GM19455 (cell line): Measurements from ENCODE around the gene PCDHGB6.
"Not testable (repeated sequence)": the region's sequence is repeated elsewhere in the genome, so short reads cannot be mapped to it uniquely, and the experiment has no call there.

Experiments used
- ATAC-seq: cut with Tn5 transposase; IDR thresholded peaks from one replicate; pipeline ENCODE4 v1.9.1; 2021; ENCODE audit not compliant: unreplicated experiment

Gene PCDHGB6

DNA sequence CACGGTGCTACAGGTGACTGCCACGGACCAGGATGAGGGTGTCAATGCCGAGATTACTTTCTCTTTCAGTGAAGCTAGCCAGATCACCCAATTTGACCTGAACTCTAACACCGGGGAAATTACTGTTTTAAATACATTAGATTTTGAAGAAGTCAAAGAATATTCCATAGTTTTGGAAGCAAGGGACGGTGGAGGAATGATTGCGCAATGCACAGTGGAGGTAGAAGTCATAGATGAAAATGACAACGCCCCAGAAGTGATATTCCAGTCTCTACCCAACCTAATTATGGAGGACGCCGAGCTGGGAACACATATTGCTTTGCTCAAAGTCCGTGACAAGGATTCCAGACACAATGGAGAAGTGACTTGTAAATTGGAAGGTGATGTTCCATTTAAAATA lies 19.2 kb upstream of the PCDHGB6 start:
- ATAC-seq, result no peak

DNA sequence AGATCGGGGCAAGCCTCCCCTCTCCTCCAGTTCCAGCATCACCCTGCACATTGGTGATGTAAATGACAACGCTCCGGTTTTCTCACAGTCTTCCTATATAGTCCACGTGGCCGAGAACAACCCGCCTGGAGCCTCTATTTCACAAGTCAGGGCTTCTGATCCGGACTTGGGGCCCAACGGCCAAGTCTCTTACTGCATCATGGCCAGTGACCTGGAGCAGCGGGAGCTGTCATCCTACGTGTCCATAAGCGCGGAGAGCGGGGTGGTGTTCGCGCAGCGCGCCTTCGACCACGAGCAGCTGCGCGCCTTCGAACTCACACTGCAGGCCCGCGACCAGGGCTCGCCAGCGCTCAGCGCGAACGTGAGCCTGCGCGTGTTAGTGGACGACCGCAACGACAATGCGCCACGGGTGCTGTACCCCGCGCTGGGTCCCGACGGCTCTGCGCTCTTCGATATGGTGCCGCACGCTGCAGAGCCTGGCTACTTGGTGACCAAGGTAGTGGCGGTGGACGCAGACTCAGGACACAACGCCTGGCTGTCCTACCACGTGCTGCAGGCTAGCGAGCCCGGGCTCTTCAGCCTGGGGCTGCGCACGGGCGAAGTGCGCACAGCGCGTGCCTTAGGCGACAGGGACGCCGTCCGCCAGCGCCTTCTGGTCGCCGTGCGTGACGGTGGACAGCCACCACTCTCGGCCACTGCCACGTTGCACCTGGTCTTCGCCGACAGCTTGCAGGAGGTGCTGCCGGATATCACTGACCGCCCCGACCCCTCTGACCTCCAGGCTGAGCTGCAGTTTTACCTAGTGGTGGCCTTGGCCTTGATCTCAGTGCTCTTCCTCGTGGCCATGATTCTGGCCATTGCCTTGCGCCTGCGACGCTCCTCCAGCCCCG lies 18.4 kb upstream of the PCDHGB6 start:
- ATAC-seq, result no peak

DNA sequence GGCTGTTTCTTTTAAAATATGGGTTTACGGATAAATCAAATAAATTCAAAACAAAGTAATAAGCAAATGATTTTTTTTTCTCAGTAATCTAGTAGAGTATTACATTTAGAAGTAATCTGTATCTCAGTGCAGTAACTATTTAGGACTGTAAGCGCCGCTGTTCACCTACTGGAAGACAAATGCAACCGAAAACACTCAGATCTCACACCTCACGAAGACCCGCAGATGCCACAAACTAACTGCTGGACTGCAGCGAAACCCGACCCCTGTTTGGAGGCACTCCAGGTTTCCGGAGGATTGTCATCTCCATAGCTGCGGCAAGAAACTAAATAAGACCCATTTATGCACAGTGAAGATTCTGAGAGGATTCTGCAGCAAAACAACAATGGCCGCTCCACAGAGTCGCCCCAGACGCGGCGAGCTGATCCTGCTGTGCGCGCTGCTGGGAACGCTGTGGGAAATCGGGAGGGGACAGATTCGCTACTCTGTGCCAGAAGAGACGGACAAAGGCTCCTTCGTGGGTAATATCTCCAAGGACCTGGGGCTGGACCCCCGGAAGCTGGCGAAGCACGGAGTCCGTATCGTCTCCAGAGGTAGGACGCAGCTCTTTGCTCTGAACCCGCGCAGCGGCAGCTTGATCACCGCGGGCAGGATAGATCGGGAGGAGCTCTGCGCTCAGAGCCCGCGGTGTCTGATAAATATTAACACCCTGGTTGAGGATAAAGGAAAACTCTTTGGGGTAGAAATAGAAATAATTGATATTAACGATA lies 15.2 kb upstream of the PCDHGB6 start, which contains the start of gene PCDHGA8:
PCDHGA8 (plus strand) TSS at position 205 of the 770 bp plus-strand sequence; CDS start at position 386, 181 bp downstream.
- ATAC-seq, result no peak

DNA sequence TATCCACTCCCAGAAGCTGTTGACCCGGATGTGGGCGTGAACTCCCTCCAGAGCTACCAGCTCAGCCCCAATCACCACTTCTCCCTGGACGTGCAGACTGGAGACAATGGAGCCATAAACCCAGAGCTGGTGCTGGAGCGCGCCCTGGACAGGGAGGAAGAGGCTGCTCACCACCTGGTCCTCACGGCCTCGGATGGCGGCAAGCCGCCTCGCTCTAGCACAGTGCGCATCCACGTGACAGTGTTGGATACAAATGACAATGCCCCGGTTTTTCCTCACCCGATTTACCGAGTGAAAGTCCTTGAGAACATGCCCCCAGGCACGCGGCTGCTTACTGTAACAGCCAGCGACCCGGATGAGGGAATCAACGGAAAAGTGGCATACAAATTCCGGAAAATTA lies 14.6 kb upstream of the PCDHGB6 start:
- no peak for ATAC-seq

DNA sequence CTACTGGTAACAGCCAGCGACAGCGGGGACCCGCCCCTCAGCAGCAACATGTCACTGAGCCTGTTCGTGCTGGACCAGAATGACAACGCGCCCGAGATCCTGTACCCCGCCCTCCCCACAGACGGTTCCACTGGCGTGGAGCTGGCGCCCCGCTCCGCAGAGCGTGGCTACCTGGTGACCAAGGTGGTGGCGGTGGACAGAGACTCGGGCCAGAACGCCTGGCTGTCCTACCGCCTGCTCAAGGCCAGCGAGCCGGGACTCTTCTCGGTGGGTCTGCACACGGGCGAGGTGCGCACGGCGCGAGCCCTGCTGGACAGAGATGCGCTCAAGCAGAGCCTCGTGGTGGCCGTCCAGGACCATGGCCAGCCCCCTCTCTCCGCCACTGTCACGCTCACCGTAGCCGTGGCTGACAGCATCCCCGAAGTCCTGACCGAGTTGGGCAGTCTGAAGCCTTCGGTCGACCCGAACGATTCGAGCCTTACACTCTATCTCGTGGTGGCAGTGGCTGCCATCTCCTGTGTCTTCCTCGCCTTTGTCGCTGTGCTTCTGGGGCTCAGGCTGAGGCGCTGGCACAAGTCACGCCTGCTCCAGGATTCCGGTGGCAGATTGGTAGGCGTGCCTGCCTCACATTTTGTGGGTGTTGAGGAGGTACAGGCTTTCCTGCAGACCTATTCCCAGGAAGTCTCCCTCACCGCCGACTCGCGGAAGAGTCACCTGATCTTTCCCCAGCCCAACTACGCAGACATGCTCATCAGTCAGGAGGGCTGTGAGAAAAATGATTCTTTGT lies 13.2 kb upstream of the PCDHGB6 start:
- ATAC-seq, result not testable (repeated sequence)

DNA sequence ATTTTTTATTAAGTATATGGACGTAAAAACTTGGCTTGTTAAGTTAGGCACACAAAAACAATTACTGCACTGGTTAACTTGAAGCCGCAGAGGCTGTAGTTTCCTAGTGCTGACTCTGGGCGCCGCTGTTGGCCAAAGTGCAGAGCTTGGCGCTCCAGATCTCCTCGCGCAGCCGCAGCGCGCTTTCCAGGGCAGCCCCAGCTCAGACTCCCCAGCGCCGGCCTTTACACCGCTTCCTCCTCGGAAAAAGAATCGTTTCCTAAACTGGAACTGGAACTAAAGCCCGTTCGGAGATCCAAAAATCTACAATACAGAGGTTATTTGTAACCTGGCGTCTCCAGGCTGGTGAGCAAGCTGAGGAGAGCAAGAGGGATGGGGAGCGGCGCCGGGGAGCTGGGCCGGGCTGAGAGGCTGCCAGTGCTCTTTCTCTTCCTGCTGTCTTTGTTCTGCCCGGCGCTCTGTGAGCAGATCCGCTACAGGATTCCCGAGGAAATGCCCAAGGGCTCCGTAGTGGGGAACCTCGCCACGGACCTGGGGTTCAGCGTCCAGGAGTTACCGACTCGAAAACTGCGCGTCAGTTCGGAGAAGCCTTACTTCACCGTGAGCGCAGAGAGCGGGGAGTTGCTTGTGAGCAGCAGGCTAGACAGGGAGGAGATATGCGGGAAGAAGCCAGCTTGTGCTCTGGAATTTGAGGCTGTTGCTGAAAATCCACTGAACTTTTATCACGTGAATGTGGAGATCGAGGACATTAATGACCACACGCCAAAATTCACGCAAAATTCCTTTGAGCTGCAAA lies 9.9 kb upstream of the PCDHGB6 start, which contains the start of gene PCDHGB5:
PCDHGB5 (plus strand) TSS at position 192 of the 796 bp plus-strand sequence; CDS start at position 373, 181 bp downstream.
- ATAC-seq, result peak; percentile 97

DNA sequence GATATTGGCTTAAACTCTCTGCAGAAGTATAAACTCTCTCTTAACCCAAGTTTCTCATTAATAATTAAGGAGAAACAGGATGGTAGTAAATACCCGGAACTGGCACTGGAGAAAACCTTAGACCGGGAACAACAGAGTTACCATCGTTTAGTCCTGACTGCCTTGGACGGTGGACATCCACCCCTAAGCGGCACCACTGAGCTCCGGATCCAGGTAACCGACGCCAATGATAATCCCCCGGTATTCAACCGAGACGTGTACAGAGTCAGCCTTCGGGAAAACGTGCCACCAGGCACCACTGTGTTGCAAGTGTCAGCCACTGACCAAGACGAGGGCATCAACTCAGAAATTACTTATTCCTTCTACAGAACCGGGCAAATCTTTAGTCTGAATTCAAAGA lies 9.2 kb upstream of the PCDHGB6 start:
- no peak for ATAC-seq

DNA sequence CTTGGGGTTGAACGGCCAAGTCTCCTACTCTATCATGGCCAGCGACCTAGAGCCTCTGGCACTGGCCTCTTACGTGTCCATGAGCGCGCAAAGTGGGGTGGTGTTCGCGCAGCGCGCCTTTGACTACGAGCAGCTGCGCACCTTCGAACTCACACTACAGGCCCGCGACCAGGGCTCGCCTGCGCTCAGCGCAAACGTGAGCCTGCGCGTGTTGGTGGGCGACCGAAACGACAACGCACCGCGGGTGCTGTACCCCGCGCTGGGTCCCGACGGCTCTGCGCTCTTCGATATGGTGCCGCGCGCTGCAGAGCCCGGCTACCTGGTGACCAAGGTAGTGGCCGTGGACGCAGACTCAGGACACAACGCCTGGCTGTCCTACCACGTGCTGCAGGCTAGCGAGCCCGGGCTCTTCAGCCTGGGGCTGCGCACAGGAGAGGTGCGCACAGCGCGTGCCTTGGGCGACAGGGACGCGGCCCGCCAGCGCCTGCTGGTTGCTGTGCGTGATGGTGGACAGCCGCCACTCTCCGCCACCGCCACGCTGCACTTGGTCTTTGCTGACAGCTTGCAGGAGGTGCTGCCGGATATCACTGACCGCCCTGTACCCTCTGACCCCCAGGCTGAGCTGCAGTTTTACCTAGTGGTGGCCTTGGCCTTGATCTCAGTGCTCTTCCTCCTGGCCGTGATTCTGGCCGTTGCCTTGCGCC lies 8.1 kb upstream of the PCDHGB6 start:
- no peak for ATAC-seq

DNA sequence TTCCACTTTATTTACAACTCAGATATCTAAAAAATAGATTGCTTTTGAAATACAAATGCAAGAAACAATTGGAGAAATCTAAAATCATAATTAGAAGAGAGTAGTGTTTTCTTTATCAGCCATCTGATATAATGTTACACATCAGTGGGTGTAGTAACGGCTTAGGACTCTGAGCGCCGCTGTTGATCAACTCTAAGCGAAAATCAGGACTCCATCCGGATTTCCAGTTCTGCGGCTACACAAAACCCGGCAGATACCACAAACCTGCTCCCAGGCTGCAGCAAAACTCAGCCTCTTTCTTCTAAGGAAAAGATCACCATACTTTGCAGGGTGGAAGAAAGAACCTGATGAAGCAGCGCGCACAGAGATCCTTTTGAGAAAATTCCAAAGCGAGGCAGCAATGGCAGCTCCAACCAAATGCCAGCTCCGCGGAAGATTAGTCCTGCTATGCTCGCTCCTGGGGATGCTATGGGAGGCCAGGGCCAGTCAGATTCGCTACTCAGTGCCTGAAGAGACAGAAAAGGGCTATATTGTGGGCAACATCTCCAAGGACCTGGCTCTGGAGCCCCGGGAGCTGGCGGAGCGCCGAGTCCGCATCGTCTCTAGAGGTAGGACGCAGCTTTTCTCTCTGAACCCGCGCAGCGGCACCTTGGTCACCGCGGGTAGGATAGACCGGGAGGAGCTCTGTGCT lies 5.1 kb upstream of the PCDHGB6 start, which contains the start of gene PCDHGA9:
PCDHGA9 (plus strand) TSS at position 226 of the 691 bp plus-strand sequence; CDS start at position 401, 175 bp downstream.
- ATAC-seq, result no peak

DNA sequence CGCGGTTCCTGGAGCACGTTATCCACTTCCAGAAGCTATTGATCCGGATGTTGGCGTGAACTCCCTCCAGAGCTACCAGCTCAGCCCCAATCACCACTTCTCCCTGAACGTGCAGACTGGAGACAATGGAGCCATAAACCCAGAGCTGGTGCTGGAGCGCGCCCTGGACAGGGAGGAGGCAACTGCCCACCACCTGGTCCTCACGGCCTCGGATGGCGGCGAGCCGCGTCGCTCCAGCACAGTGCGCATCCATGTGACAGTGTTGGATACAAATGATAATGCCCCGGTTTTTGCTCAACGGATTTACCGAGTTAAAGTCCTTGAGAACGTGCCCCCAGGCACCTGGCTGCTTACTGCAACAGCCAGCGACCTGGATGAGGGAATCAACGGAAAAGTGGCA lies 4.4 kb upstream of the PCDHGB6 start:
- ATAC-seq, result no peak

DNA sequence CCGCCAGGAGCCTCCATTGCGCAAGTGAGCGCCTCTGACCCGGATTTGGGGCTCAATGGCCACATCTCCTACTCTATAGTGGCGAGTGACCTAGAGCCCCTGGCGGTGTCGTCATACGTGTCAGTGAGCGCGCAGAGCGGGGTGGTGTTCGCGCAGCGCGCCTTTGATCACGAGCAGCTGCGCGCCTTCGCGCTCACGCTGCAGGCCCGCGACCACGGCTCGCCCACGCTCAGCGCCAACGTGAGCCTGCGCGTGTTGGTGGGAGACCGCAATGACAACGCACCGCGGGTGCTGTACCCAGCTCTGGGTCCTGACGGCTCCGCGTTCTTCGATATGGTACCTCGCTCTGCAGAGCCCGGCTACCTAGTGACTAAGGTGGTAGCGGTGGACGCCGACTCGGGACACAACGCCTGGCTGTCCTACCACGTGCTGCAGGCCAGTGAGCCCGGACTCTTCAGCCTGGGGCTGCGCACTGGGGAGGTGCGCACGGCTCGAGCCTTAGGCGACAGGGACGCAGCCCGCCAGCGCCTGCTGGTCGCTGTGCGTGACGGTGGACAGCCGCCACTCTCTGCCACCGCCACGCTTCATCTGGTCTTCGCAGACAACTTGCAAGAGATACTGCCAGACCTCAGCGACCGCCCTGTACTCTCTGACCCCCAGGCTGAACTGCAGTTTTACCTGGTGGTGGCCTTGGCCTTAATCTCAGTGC lies 1.9 kb downstream of the PCDHGB6 start:
- ATAC-seq, result no peak

DNA sequence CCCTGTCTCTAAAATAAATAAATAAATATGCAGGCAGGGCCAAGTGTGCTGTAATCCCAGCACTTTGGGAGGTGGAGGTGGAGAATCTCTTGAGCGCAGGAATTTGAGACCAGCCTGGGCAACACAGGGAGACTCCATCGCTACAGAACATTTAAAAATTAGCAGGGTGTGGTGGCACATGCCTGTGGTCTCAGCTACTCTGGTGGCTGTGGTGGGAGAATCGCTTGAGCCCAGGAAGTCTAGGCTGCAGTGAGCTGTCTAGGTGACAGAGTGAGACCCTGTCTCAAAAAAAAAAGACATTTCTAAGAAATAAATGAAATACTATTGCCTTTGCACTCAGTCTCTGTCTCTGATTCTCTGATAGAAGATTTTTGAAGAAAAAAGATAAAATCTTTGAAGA lies 3.8 kb downstream of the PCDHGB6 start:
- ATAC-seq, result no peak

DNA sequence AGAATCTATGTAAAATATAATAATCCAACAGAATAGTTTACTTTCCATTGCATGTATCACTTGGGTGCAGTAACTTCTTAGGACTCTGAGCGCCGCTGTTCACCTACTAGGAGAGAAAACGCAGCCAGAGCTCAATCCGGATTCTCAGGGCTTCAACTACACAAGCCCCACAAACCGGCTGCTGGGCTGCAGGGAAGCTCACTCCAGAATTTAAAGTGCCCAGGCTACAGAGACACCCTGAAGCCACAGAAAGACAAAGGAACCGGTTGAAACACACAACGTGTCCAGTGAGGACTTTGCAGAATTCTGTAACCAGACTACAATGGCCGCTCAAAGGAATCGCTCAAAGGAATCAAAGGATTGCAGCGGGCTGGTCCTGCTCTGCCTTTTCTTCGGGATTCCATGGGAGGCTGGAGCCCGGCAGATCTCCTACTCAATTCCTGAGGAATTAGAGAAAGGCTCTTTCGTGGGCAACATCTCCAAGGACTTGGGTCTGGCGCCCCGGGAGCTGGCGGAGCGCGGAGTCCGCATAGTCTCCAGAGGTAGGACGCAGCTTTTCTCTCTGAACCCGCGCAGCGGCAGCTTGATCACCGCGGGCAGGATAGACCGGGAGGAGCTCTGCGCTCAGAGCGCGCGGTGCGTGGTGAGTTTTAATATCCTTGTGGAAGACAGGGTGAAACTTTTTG lies 5.2 kb downstream of the PCDHGB6 start, which contains the start of gene PCDHGA10:
PCDHGA10 (plus strand) TSS at position 134 of the 686 bp plus-strand sequence; CDS start at position 323, 189 bp downstream.
- ATAC-seq, result peak; percentile 89

DNA sequence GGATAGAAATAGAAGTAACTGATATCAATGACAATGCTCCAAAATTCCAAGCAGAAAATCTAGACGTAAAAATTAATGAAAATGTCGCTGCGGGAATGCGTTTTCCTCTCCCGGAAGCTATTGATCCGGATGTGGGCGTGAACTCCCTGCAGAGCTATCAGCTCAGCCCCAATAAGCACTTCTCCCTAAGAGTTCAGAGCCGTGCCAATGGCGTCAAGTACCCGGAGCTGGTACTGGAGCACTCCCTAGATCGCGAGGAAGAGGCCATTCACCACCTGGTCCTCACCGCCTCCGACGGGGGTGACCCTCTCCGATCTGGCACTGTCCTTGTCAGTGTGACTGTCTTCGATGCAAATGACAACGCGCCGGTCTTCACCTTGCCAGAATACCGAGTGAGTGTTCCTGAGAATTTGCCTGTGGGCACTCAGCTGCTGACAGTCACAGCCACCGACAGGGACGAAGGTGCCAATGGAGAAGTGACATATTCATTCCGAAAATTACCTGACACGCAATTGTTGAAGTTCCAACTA lies 5.8 kb downstream of the PCDHGB6 start:
- ATAC-seq, result no peak

DNA sequence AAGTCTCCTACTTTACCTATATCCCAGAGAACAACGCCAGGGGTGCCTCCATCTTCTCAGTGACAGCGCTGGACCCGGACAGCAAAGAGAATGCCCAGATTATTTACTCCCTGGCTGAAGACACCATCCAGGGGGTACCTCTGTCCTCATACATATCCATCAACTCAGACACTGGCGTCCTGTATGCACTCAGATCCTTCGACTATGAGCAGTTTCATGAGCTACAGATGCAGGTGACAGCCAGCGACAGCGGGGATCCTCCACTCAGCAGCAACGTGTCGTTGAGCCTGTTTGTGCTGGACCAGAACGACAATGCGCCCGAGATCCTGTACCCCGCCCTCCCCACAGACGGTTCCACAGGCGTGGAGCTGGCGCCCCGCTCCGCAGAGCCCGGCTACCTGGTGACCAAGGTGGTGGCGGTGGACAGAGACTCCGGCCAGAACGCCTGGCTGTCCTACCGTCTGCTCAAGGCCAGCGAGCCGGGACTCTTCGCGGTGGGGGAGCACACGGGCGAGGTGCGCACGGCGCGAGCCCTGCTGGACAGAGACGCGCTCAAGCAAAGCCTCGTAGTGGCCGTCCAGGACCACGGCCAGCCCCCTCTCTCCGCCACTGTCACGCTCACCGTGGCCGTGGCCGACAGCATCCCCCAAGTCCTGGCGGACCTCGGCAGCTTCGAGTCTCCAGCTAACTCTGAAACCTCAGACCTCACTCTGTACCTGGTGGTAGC lies 6.9 kb downstream of the PCDHGB6 start:
- not testable (repeated sequence) for ATAC-seq

DNA sequence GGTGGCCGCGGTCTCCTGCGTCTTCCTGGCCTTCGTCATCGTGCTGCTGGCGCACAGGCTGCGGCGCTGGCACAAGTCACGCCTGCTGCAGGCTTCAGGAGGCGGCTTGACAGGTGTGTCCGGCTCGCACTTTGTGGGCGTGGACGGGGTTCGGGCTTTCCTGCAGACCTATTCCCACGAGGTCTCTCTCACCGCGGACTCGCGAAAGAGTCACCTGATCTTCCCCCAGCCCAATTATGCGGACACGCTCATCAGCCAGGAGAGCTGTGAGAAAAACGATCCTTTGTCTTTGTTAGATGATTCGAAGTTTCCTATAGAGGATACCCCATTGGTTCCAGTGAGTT lies 7.4 kb downstream of the PCDHGB6 start:
- ATAC-seq, result not testable (repeated sequence)
